NCI-H2029 treated with DMSO at 0.1 percent for 48 hours (cell line): Measurements from ENCODE around the gene ANOS1.
A peak's percentile ranks its signal among the peaks of the same experiment; 100 is the strongest.
"Not testable (repeated sequence)": the region's sequence is repeated elsewhere in the genome, so short reads cannot be mapped to it uniquely, and the experiment has no call there.

Experiments used
- DNase-seq: peaks from one replicate; lab custom pipeline; 2025; lab: John Stamatoyannopoulos, UW

The ANOS1 gene

GRCh38 chrX:8731559-8732395, at the start of gene ANOS1:
Gene ANOS1 (minus strand): TSS chrX:8732137. CDS start chrX:8732036, 101 bp downstream.
- no peak for DNase-seq

GRCh38 chrX:8773117-8773516, 41.2 kb upstream of the ANOS1 start:
- no peak for DNase-seq

- no peak for DNase-seq
Measured at GRCh38 chrX:8760021-8760420, 28.1 kb upstream of the ANOS1 start.

- DNase-seq: not testable (repeated sequence)
Measured at GRCh38 chrX:8758706-8759105, 26.8 kb upstream of the ANOS1 start.

- not testable (repeated sequence) for DNase-seq
Measured at GRCh38 chrX:8757609-8758389, 25.9 kb upstream of the ANOS1 start.

GRCh38 chrX:8755813-8756212, 23.9 kb upstream of the ANOS1 start:
- DNase-seq: no peak

GRCh38 chrX:8755116-8755515, 23.2 kb upstream of the ANOS1 start:
- no peak for DNase-seq

- no peak for DNase-seq
Measured at GRCh38 chrX:8749697-8750096, 17.8 kb upstream of the ANOS1 start.

GRCh38 chrX:8748855-8749254, 16.9 kb upstream of the ANOS1 start:
- DNase-seq: no peak

GRCh38 chrX:8743126-8743732, 11.3 kb upstream of the ANOS1 start:
- DNase-seq: no peak

GRCh38 chrX:8741981-8742380, 10.0 kb upstream of the ANOS1 start:
- no peak for DNase-seq

- no peak for DNase-seq
Measured at GRCh38 chrX:8738588-8739189, 6.8 kb upstream of the ANOS1 start.

- no peak for DNase-seq
Measured at GRCh38 chrX:8737883-8738282, 5.9 kb upstream of the ANOS1 start.

- DNase-seq: no peak
Measured at GRCh38 chrX:8730812-8731558, 952 bp downstream of the ANOS1 start.

- no peak for DNase-seq
Measured at GRCh38 chrX:8729811-8730210, 2.1 kb downstream of the ANOS1 start.

GRCh38 chrX:8728932-8729535, 2.9 kb downstream of the ANOS1 start:
- DNase-seq: no peak

GRCh38 chrX:8726031-8726652, 5.8 kb downstream of the ANOS1 start:
- peak; percentile 44 for DNase-seq

GRCh38 chrX:8724300-8724699, 7.6 kb downstream of the ANOS1 start:
- DNase-seq: no peak

GRCh38 chrX:8721536-8721935, 10.4 kb downstream of the ANOS1 start:
- DNase-seq: peak; percentile 2

GRCh38 chrX:8720136-8720535, 11.8 kb downstream of the ANOS1 start:
- DNase-seq: no peak

GRCh38 chrX:8717354-8717753, 14.6 kb downstream of the ANOS1 start:
- no peak for DNase-seq
